Transverse colon (tissue), 4 donors: ENCODE data around the gene ATP9A.

Source experiments
- CTCF ChIP-seq, 5 experiments: fragments of 200-600 bp in 3 of 5; fragments of 450-650 bp in 2 of 5; sonication (generic) in 3 of 5; IDR thresholded peaks; 1 replicate in 2 of 5; 2 replicates in 3 of 5; pipeline ENCODE4 v1.5.1; 2016 to 2017; ENCODE audit warnings: antibody characterized with exemption in 5 of 5, inconsistent platforms in 3 of 5, mild to moderate bottlenecking in 2 of 5, moderate library complexity in 1 of 5
- EP300 ChIP-seq: sonication (generic); formaldehyde crosslinking; IDR thresholded peaks from one replicate; pipeline ENCODE4 v1.6.1; 2017; ENCODE audit warnings: antibody characterized with exemption, low read depth
- POLR2A ChIP-seq: fragments of 450-650 bp; IDR thresholded peaks from one replicate; pipeline ENCODE4 v1.6.1; 2016; ENCODE audit warnings: antibody characterized with exemption, mild to moderate bottlenecking, moderate library complexity
- POLR2AphosphoS5 ChIP-seq, 3 donors: sonication (generic); formaldehyde crosslinking; IDR thresholded peaks; one replicate each; pipeline ENCODE4 v1.6.1; 2016; ENCODE audit warnings: antibody characterized with exemption in 3 of 3

DNA sequence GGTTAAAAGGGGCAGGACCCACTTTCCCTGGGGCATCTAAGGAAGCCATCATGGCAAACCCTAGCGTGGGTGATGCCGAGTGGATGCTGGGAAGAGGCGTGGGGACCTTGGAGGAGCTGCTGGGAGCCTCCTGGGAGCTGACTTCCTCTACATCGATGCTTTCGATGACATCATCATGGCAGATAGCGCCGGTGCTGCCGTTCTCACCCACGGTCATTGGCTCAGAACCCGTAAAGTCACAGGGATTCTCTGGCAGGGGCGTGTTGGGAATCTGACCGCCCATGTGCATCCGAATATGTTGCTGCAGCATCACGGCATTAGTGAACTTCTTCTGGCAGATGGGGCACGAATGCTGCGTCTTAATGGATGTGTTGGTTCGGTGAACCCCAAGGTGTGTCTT lies 22.1 kb upstream of the ATP9A start:
- TF ChIP-seq POLR2AphosphoS5 (IDR thresholded peaks at IDR 0.05) (no peak), CTCF (IDR thresholded peaks at IDR 0.05) (no peak), POLR2A (no peak), EP300 (no peak)
